Globus pallidus (tissue), 1 donor: ENCODE results near the gene HUS1.
"Not testable (repeated sequence)": the region's sequence is repeated elsewhere in the genome, so short reads cannot be mapped to it uniquely, and the experiment has no call there.

ENCODE experiments used
- DNase-seq: peaks from one replicate; pipeline ENCODE4 v3.0.0-alpha.2; 2015; ENCODE audit warnings: low spot score

The HUS1 gene

DNA sequence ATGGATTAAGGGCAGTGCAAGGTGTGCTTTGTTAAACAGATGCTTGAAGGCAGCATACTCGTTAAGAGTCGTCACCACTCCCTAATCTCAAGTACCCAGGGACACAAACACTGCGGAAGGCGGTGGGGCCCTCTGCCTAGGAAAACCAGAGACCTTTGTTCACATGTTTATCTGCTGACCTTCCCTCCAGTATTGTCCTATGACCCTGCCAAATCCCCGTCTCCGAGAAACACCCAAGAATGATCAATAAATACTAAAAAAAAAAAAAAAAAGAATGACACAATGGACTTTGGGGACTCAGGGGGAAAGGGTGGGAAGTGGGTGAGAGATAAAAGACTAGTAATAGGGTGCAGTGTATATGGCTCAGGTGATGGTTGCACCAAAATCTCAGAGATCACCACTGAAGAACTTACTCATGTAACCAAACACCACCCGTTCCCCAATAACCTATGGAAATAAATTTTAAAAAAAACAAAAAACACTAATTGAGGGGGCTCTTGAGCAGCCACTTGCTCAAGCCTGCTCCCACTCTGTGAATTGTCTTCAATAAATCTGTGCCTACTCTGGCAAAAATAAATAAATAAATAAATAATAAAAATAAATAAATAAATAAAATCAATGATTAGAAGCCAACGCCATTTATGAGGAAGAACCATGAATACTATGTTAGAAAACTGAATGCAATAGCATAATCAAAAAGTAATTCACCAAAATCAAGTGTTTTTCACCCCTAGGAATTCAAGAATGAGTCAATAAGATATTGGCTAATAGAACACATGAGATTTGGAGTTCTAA lies 56.1 kb downstream of the HUS1 start:
- DNase-seq, result not testable (repeated sequence)

- DNase-seq, result not testable (repeated sequence)
Observed at GRCh38 chr7:47916514-47916913, 62.9 kb downstream of the HUS1 start.

- DNase-seq, result no peak
Observed at GRCh38 chr7:47915616-47915976, 63.8 kb downstream of the HUS1 start.

DNA sequence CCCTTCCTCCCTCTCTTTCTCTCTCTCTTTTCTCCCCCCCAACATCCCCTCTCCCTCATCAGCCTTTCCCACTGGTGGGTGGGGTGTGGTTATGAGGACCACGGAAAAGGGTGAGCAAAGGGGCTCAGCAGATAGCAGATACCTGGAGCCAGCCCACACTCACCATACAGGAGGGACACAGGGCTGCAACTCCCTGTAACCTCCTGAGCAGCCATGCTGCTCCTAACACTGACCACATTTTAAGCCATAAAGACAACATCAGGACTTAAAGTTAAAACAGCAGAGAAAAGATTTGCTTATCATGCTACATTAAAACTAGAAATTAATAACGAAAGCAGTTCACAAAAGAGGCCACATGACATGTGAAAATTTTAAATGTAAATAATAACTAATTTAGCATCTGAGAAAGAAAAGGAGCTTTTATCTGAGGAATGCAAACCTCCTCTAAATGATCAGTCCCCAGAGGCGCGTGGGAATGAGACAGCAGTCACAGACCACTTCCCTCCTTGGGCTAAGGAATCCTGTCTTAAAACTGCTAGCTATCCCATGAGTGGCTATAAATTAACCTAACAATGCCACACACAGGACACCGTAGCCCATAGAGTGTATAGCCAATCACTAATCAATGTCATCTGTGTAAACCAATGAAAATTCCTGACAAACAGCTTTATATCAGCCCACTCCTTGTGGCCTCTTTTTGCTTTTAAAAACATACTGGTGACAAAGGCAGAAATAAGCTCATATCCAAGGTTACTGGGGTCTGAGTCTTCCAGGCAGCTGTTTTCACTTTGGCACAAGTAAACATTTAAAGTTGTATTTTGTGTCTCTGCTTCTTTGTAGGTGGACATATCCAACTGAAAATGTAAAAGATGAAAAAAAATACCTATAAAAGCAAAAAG lies 64.4 kb downstream of the HUS1 start:
- DNase-seq, result no peak
